Natural killer cell treated with Interleukin-12 subunit alpha and Interleukin-12 subunit beta and Interleukin-15 and Interleukin-18, amount 100 ng/mL, for 72 hours (primary cell): ENCODE data around the gene TEX2. TPM values are rescaled to one million over a fixed set of nuclear protein-coding genes. Genes with fewer than 3 reads are reported as not detected.
A peak's percentile ranks its signal among the peaks of the same experiment; 100 is the strongest.

Source experiments
- ATAC-seq, 2 donors: fragments of 150-1000 bp; cut with Tn5 transposase in 1 of 2; sonication (Bioruptor Pico), chemical (Tn5 transposase) in 1 of 2; 2 replicates each; pipeline ENCODE4 v1.10.0; 2021
- DNase-seq: peaks from one replicate; pipeline ENCODE4 v3.0.0; 2022; ENCODE audit warnings: low spot score
- H3K27ac Mint-ChIP-seq, 2 donors: 1 replicate in 1 of 2; 2 replicates in 1 of 2; pipeline ENCODE4 v1.8.0; 2022; ENCODE audit warnings: mixed read lengths in 2 of 2, mild to moderate bottlenecking in 1 of 2, moderate library complexity in 1 of 2
- H3K27me3 Mint-ChIP-seq, 2 donors: 1 replicate in 1 of 2; 2 replicates in 1 of 2; pipeline ENCODE4 v1.8.0; 2022; ENCODE audit warnings: mixed read lengths in 2 of 2
- H3K36me3 Mint-ChIP-seq: one replicate; pipeline ENCODE4 v1.8.0; 2022; ENCODE audit warnings: mixed read lengths
- H3K4me1 Mint-ChIP-seq, 2 donors: 1 replicate in 1 of 2; 2 replicates in 1 of 2; pipeline ENCODE4 v1.8.0; 2022; ENCODE audit warnings: low read depth in 2 of 2, mixed read lengths in 2 of 2, mild to moderate bottlenecking in 1 of 2
- H3K4me3 Mint-ChIP-seq: one replicate; pipeline ENCODE4 v1.8.0; 2022; ENCODE audit warnings: mixed read lengths
- H3K9me3 Mint-ChIP-seq: 2 replicates; pipeline ENCODE4 v1.8.0; 2022; ENCODE audit warnings: mixed read lengths
- total RNA-seq, 2 donors: library from RNA; stranded (reverse); gene quantifications; one replicate each; pipeline ENCODE4 v1.2.3, GENCODE V29; 2022

Gene TEX2
- total RNA-seq: 10 to 100 TPM; 14.0 to 28.6 TPM

DNA sequence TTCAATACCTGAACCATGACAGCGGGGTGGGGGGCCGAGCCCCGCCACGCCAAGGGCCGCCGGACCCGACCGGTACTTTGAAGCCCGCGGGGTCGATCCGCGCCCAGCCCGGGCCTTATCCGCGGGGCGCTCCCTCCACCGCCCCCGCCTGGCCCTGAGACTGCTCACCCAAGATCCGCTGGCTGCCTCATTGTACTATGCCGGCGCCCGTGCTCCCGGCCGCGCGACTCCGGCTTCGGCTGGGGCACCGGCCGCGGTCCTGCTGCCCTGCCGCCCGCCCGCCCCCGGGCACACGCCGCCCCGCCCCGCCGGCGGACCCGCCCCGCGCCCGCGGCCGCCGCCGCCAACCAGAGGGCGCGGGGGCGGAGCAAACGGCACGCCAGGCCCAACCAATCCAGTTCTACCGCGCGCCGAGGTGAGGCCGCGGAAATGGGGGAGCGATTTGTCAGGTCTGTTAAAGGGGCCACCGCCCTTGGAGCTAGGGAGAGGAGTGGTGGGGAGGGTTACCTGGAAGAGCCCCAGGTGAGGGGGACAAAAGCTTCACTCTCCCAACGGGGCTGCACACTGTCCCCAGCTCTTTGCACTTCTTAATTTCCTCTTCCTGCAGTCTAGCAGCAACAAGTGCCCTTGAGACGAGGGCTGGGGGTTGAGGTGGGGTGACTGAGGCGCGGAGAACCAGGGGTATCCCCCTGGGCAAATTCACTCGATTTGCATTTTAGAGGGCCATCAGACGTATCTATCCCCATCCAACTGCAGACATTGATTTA, at the start of gene TEX2:
Gene TEX2 (minus strand): TSS at position 261 of the 767 bp plus-strand sequence. CDS start 49,043 bp downstream, outside the sequence.
- ATAC-seq (peak; percentile 96 to 98), DNase-seq (peak; percentile 93)
- Mint-ChIP-seq H3K4me3 (peak within 1 kb of the TSS; percentile 96), H3K27ac (peak within 1 kb of the TSS; percentile 80 to 93), H3K36me3 (no peaks in the 10 kb centered on the region), H3K9me3 (no peaks in the 10 kb centered on the region), H3K4me1 (peaks cover 30 to 32% of the 10 kb centered on the region in 2 donors), H3K27me3 (peaks cover 4 to 5% of the 10 kb centered on the region in 2 donors)

DNA sequence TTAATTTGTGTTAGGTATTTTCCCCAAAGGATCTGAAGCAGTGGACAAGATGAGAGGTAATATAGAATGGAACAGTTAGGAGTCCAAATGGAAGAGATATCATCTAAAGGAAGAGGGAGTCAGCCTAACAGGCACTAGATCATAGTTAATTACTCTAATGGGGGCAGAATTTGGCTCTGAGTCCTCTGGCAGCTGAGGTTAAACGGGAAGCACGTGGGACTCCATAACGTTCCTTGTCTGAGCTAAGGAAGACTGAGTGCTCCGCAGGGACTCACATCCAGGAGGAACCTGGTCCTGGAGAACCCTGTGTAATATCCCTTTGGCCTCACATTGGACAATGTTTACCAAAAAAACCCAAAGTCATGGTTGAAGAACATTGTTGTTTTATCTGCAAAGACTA, 46.6 kb upstream of the TEX2 start:
- Mint-ChIP-seq H3K27me3 (no peaks in the 10 kb centered on the region), H3K27ac (no peak overlapping the region), H3K9me3 (no peaks in the 10 kb centered on the region), H3K36me3 (no peaks in the 10 kb centered on the region), H3K4me1 (no peaks in the 10 kb centered on the region), H3K4me3 (no peak overlapping the region)
- DNase-seq: no peak
- ATAC-seq: no peak

- no peak for ATAC-seq
- Mint-ChIP-seq H3K9me3 (no peaks in the 10 kb centered on the region), H3K4me3 (no peak overlapping the region), H3K36me3 (no peaks in the 10 kb centered on the region), H3K27ac (no peak overlapping the region), H3K4me1 (no peaks in the 10 kb centered on the region), H3K27me3 (no peaks in the 10 kb centered on the region)
- DNase-seq: no peak
Observed at GRCh38 chr17:64309021-64309420, 46.0 kb upstream of the TEX2 start.

DNA sequence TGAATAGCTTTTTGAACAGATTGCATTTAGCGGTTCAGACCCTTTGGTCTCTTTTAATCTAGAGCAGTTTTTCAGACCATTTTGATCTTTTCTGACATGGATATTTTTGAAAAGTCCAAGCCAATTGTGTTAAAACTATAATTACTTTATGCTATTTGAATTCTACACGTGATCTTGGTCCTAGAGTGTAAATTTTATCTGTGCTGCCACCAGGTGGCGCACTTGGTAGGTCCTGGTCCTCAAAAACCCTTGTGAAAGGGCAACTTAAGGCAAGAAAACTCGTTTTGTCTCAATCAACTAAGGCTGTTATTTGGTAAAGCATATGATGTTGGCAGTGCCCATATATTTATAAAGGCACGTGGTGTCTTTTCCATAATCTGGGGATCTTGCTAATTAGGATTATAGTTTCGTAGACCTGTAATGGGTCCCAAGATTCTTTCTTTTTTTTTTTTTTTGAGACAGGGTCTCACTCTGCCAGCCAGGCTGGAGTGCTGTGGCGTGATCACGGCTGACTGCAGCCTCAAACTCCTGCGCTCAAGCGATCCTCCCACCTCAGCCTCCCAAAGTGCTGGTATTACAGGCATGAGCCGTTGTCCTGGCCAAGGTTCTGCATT, 43.9 kb upstream of the TEX2 start:
- no peaks in the 10 kb centered on the region for H3K27me3 Mint-ChIP-seq
- H3K9me3 Mint-ChIP-seq: no peaks in the 10 kb centered on the region
- DNase-seq (no peak), ATAC-seq (no peak)
- H3K36me3 Mint-ChIP-seq: no peaks in the 10 kb centered on the region
- H3K27ac Mint-ChIP-seq: no peak overlapping the region
- H3K4me1 Mint-ChIP-seq: no peaks in the 10 kb centered on the region
- H3K4me3 Mint-ChIP-seq: no peak overlapping the region

- H3K9me3 Mint-ChIP-seq: no peaks in the 10 kb centered on the region
- no peaks in the 10 kb centered on the region for H3K27me3 Mint-ChIP-seq
- H3K36me3 Mint-ChIP-seq: no peaks in the 10 kb centered on the region
- DNase-seq: no peak
- H3K4me3 Mint-ChIP-seq: no peak overlapping the region
- no peak overlapping the region for H3K27ac Mint-ChIP-seq
- H3K4me1 Mint-ChIP-seq: no peaks in the 10 kb centered on the region
- ATAC-seq: no peak
Observed at GRCh38 chr17:64304551-64304950, 41.5 kb upstream of the TEX2 start.

DNA sequence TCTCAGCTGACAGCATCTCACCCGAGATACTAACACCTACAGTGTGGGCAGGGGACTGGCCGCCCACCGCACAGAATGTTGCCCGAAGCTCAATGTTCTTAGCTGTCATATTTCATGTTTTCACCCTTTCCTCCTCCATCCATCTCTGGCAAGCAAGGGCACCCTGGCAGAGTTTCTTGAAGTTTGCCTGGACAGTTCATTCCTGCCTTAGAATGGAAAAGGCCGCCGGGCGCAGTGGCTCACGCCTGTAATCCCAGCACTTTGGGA, 37.6 kb upstream of the TEX2 start:
- ATAC-seq (no peak), DNase-seq (no peak)
- H3K4me1 Mint-ChIP-seq: no peaks in the 10 kb centered on the region
- H3K36me3 Mint-ChIP-seq: no peaks in the 10 kb centered on the region
- H3K9me3 Mint-ChIP-seq: no peaks in the 10 kb centered on the region
- no peak overlapping the region for H3K4me3 Mint-ChIP-seq
- no peaks in the 10 kb centered on the region for H3K27me3 Mint-ChIP-seq
- no peak overlapping the region for H3K27ac Mint-ChIP-seq

GRCh38 chr17:64297467-64298088, 34.5 kb upstream of the TEX2 start:
- Mint-ChIP-seq H3K27ac (no peak overlapping the region), H3K27me3 (no peaks in the 10 kb centered on the region), H3K9me3 (no peaks in the 10 kb centered on the region), H3K4me3 (no peak overlapping the region), H3K36me3 (no peaks in the 10 kb centered on the region), H3K4me1 (no peaks in the 10 kb centered on the region)
- DNase-seq: no peak
- no peak for ATAC-seq

GRCh38 chr17:64296246-64296645, 33.2 kb upstream of the TEX2 start:
- no peak overlapping the region for H3K27ac Mint-ChIP-seq
- H3K9me3 Mint-ChIP-seq: peaks cover 3% of the 10 kb centered on the region
- no peaks in the 10 kb centered on the region for H3K4me1 Mint-ChIP-seq
- ATAC-seq (no peak), DNase-seq (no peak)
- no peak overlapping the region for H3K4me3 Mint-ChIP-seq
- no peaks in the 10 kb centered on the region for H3K27me3 Mint-ChIP-seq
- peaks cover 4% of the 10 kb centered on the region for H3K36me3 Mint-ChIP-seq

DNA sequence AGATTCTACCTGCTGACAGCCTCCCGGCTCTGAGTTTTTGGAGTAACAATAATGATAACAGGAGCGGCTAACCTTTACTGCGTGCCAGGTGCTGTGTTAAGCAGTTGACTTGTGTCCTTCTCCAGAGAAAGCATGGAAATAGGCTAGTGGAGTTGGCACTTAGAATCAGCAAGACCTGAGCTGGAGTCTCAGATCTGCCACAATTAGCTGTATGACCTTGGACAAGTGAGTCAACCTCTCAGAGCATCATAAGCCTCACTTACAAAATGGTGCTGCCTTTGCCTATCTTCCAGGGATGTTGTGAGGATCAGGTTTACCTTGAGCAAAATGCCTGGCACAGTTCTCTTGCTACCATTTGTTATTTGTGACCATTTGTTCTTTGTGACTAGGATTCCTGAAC, 32.1 kb upstream of the TEX2 start:
- Mint-ChIP-seq H3K9me3 (peaks cover 7% of the 10 kb centered on the region), H3K27me3 (peaks cover 0 to 1% of the 10 kb centered on the region in 2 donors), H3K4me3 (no peak overlapping the region), H3K27ac (no peak overlapping the region), H3K4me1 (no peaks in the 10 kb centered on the region), H3K36me3 (peaks cover 10% of the 10 kb centered on the region)
- ATAC-seq (no peak), DNase-seq (no peak)

GRCh38 chr17:64291268-64291851, 28.3 kb upstream of the TEX2 start:
- Mint-ChIP-seq H3K36me3 (peaks cover 10% of the 10 kb centered on the region), H3K4me3 (no peak overlapping the region), H3K4me1 (no peaks in the 10 kb centered on the region), H3K27ac (no peak overlapping the region), H3K9me3 (peaks cover 7% of the 10 kb centered on the region), H3K27me3 (peaks cover 0 to 7% of the 10 kb centered on the region in 2 donors)
- ATAC-seq (no peak), DNase-seq (no peak)

DNA sequence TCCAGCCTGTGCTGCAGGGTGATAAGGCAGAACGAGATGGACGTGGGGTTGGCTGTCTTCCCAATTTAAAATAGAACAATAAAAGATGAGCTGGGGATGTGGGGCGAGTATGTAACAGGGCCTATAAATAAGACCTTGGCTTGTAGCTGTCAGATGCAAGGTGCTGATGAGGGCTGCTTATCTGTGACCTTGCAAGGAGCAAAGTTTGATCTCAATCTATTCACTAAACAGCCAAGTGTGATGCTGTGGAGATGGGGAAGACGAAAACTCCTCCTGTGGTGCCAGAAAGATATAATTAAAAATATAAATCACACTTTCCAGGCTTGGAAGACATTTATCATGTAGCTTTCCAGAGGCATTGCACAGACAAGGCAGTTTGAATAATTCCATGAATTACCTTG, 26.7 kb upstream of the TEX2 start:
- no peak for ATAC-seq
- H3K36me3 Mint-ChIP-seq: peaks cover 10% of the 10 kb centered on the region

GRCh38 chr17:64282753-64283080, 19.7 kb upstream of the TEX2 start:
- Mint-ChIP-seq H3K9me3 (no peaks in the 10 kb centered on the region), H3K27me3 (no peaks in the 10 kb centered on the region), H3K4me3 (no peak overlapping the region), H3K27ac (no peak overlapping the region), H3K4me1 (no peaks in the 10 kb centered on the region), H3K36me3 (no peaks in the 10 kb centered on the region)
- DNase-seq (no peak), ATAC-seq (no peak)

More for the DNA sequence above, 26.7 kb upstream of the TEX2 start:
- H3K27me3 Mint-ChIP-seq: peaks cover 0 to 7% of the 10 kb centered on the region in 2 donors
- H3K9me3 Mint-ChIP-seq: peaks cover 7% of the 10 kb centered on the region
- H3K27ac Mint-ChIP-seq: no peak overlapping the region
- no peaks in the 10 kb centered on the region for H3K4me1 Mint-ChIP-seq
- DNase-seq: no peak
- no peak overlapping the region for H3K4me3 Mint-ChIP-seq

- Mint-ChIP-seq H3K9me3 (no peaks in the 10 kb centered on the region), H3K27me3 (no peaks in the 10 kb centered on the region), H3K27ac (no peak overlapping the region), H3K4me1 (no peaks in the 10 kb centered on the region), H3K36me3 (no peaks in the 10 kb centered on the region), H3K4me3 (no peak overlapping the region)
- peak in 1 of 2 donors; percentile 64 for ATAC-seq
- no peak for DNase-seq
Observed at GRCh38 chr17:64281962-64282752, 19.1 kb upstream of the TEX2 start.

GRCh38 chr17:64278614-64279013, 15.6 kb upstream of the TEX2 start:
- ATAC-seq: no peak
- Mint-ChIP-seq H3K9me3 (no peaks in the 10 kb centered on the region), H3K4me3 (no peak overlapping the region), H3K4me1 (no peaks in the 10 kb centered on the region), H3K27ac (no peak overlapping the region), H3K36me3 (no peaks in the 10 kb centered on the region), H3K27me3 (no peaks in the 10 kb centered on the region)
- DNase-seq: no peak
